ENCODE results near the gene GP9.
"Not testable (repeated sequence)": the region's sequence is repeated elsewhere in the genome, so short reads cannot be mapped to it uniquely, and the experiment has no call there.

Gene GP9

DNA sequence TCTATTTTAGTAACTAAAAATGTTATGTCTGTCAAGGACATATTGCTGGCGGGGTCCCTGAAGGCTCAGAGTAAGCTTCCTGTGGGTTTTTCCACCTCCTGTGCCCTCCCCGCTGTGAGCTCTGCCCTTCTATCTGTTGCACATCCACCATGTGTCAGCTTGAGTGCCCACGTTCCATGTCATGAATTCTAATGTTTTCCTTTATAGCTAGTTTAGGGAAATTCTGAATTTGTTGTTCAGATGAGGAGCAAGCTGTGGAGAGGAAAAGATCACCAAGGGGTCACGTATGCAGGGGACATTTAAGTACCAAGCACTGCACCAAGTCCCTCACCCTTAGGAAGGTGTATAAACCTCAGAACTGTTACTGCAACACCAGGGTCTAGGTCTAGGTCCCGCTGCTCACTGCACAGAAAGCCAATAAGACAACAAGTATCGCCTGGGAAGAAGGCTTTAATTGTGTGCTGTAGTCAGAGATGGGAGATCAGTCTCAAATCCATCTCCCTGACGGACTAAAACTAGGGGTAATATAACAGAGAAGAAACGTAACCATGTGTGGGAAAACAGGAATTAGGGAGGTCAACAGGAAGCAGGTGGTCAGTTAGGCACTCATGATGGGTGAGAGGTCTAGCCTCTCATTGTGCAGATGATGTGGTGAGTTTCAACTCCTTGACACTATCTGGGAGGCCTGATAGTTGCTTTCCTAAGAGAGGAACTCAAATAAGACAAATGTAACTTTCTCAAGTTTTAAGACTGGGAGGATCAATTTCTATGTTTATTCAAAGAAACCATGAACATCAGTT lies 9.7 kb downstream of the GP9 start:
- no peak for DNase-seq (ENCODE audit: low spot score)

DNA sequence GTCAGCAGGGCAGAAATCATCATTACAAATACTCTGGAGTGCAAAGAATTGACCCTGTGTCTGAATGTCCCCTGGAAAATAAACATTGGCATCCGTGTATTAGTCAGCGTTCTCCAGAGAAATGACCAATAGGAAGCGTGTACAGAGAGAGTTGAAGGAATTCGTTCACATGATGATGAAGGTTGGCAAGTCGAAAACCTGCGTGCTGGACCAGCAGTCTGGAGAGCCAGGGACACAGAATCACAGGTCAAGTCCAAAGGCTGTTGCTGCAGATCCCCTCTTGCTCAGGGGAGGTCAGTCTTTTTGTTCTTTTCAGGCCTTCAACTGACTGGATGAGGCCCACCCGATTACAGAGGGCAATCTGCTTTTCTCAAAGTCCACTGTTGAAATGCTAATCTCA lies 16.6 kb downstream of the GP9 start:
- no peak for DNase-seq (ENCODE audit: low spot score)

DNA sequence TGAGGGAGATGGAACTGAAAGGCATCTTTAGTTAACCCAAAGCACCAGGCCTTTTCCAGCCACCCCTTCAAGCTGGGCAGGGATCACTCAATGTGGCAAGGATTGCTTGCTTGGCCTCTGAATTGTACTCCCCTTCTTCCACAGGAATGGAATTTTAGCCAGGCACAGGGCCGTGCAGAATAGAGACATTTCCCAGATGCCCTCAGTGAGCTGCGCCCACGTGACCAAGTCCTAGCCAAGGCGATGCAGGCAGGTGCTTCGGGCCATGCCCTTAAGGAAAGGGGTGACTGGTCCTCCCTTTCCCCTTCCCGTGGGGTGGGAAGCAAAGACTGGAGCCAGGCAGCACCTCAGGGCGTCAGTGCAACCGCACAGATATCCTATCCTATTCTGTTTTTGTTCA lies 17.9 kb downstream of the GP9 start:
- no peak for DNase-seq (ENCODE audit: low spot score)

DNA sequence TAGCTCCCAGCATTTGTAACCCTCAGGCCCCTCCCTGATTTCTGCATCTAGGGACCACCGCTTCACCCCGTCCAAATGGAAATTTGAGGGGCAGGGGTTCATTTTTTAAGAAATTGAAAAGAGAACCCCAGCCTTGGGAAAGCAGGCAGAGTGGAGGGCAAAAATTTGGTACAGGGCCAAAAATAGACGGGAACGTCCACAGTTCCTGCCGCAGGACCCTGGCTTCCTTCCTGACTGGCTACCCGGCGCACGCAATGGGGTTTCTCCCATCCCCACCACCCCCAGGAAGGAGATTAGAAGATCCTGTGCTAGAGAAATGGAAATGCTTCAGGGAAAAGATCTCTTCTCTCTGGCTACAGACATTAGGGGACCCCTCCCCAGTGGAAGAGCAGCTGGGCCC lies 20.9 kb downstream of the GP9 start:
- no peak for DNase-seq (ENCODE audit: low spot score)

- DNase-seq (ENCODE audit: low spot score): no peak
Measured at GRCh38 chr3:129082026-129082425, 21.4 kb downstream of the GP9 start.

GRCh38 chr3:129084501-129084900 lies 23.9 kb downstream of the GP9 start:
- no peak for DNase-seq (ENCODE audit: low spot score)

- DNase-seq (ENCODE audit: low spot score): no peak
Measured at GRCh38 chr3:129085165-129085715, 24.7 kb downstream of the GP9 start.

- no peak for DNase-seq (ENCODE audit: low spot score)
Measured at GRCh38 chr3:129085818-129086217, 25.2 kb downstream of the GP9 start.

DNA sequence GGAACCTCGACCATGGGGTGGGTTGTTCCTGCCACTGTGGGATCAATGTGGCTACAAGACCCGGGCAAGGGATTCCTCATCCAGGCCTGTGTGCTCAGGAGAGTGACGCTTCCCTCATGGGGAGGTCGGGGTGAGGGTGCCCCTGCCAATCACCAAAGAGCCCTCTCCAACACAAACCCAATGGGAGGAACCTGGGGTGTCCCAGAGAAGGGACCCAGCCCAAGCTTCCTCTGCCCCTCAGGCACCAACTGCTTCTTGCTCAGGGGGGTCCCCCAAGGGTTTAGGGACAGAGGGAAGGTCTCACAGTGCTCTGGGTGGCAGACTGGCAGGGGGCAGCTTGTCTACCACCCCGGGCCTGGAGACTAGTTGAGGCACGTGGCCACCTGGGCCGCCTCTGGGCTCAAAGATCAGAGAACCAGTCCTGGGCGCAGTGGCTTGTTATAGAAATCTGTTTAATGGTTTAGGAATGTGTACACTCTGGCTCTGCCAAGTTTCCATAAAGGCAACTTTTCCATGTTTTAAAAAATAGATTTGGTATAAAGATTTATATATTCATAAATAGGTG lies 26.6 kb downstream of the GP9 start:
- no peak for DNase-seq (ENCODE audit: low spot score)

- not testable (repeated sequence) for DNase-seq (ENCODE audit: low spot score)
Measured at GRCh38 chr3:129087904-129088303, 27.3 kb downstream of the GP9 start.

GRCh38 chr3:129088312-129088711 lies 27.7 kb downstream of the GP9 start:
- DNase-seq (ENCODE audit: low spot score): not testable (repeated sequence)

GRCh38 chr3:129095285-129095684 lies 34.7 kb downstream of the GP9 start:
- DNase-seq (ENCODE audit: low spot score): no peak

- DNase-seq (ENCODE audit: low spot score): no peak
Measured at GRCh38 chr3:129100274-129100673, 39.7 kb downstream of the GP9 start.

DNA sequence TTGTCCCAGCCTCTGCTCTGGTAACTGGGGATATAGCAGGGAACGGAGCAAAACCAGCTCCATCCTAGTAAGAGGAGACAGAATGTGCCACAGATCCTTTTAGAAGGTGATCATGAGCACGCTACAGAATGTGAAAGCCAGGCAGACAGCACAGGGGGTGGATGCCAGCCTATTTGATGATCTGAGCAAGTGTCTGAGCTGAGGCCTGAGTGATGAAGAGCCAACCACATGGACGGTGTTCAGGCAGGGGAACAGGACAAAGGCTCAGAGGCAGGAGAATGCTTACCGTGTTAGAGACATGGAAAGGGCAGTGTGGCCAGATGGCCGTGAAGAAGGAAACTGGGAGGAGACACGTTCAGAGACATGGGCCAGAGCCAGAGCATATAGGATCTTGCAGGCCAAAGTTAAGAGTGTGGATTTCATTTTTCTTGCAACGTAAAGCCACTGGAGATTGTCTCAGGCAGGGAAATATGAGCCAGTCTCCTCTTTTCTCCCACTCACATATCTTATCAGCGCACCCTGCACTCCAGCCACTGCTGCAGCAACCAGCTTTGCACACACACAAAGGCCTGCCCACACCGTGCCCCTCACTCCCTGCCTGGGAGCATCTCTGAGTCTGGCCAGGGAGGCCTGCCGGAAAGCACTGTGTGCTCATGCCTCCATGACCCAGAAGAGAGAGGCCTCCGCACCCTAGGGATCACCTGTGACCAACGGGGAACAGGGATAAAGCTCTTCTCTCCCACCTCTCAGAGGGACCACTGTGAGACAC lies 41.0 kb downstream of the GP9 start:
- DNase-seq (ENCODE audit: low spot score): no peak

- no peak for DNase-seq (ENCODE audit: low spot score)
Measured at GRCh38 chr3:129103296-129103695, 42.7 kb downstream of the GP9 start.

GRCh38 chr3:129104051-129104450 lies 43.5 kb downstream of the GP9 start:
- DNase-seq (ENCODE audit: low spot score): no peak

GRCh38 chr3:129104498-129105079 lies 44.0 kb downstream of the GP9 start:
- DNase-seq (ENCODE audit: low spot score): no peak

- DNase-seq (ENCODE audit: low spot score): no peak
Measured at GRCh38 chr3:129105862-129106261, 45.3 kb downstream of the GP9 start.

GRCh38 chr3:129106320-129106719 lies 45.7 kb downstream of the GP9 start:
- DNase-seq (ENCODE audit: low spot score): no peak

DNA sequence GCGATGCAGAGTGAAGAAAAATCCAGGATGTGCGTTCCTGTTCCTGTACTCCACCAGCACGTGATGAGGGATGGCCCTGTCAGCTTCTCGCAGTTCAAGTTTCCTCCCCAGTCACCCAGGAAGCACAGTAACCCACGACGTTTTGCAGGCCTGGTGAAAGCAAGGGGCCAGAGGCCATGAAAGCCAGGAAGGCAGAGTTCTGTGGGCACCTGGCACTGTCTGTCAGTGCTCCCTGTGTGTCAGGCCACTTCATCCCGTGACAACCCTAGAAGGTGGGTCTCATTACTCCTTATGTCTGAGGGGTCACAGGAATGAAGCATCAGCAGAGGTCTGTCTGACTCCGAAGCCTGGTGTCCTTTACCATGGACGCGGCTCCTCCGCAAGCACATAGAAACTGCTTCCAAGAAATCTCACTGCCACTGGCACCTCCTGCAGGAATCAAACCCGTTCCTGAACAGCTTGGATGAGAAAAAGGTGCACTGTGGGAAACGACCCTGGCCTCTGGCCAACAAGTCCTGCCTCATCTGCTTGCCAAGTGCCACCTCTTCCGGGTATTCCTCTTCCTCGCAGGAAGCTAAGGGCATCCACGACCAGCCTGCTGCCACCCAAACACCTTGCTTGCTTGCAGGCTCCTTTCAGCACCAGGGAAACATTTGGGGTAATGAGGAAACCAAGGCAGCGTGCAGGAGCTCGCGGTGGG lies 46.4 kb downstream of the GP9 start:
- no peak for DNase-seq (ENCODE audit: low spot score)

- DNase-seq (ENCODE audit: low spot score): no peak
Measured at GRCh38 chr3:129107793-129108192, 47.2 kb downstream of the GP9 start.

Data from RKO (cell line).